NCI-H1436 (cell line): ENCODE measurements around the gene LMCD1.

Experiments used
- DNase-seq: peaks from one replicate; lab custom pipeline; 2025; lab: John Stamatoyannopoulos, UW

The LMCD1 gene

DNA sequence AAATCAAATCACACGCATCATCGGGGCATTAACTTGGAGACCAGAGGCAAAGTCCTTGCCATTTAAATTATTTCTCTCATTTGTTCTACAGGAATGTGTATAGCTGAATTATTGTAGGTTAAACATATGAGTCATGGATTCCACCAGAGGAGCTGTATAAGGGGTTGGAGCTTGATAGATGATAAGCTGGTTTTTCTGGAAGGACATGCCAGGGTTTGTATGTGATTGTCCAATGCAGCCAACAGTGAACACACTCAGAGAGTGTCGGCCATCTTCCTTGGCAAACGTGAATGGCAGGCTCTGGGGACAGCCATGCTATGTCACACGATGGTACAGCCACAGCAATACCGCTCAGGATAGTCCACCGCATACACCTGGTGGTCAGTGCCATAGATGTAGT, 117.9 kb downstream of the LMCD1 start:
- no peak for DNase-seq

DNA sequence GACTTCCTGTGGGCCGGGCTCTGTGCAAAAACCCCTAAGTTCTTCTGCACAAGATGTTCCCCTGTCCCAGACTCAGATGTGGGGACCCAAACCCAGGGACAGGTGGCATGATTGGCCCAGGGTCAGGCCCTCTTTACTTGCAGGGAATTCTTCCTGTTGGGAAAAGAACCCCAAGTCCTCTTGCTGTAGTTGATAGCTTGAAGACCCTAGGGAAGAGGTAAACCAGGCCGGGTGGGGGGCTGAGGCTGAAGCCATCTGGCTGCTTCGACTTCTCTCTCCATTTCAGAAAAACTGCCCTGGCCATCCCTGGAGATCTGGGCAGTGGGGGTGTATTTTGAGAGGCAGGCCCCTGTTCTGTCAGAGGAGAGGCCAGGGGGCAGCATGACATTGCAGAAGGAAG, 119.5 kb downstream of the LMCD1 start:
- no peak for DNase-seq

DNA sequence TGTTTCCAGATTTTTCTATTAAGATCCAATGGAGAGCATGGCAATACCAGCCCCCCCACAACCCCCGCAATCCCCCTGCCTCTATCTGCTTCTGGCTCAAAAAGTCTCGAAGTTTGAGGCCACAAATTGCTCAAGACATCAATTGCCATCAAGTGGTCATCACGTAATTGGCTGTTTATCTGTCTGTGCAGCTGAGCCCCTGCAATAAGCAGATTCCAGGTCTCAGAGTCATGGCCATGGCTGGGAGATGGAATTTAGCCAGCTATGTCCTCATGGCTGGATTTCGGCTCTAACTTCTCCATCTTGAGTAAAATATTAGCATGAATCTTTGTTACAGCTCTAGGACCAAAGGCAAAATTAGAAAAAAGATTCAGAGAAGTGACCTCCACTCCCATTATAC, 120.2 kb downstream of the LMCD1 start:
- no peak for DNase-seq

DNA sequence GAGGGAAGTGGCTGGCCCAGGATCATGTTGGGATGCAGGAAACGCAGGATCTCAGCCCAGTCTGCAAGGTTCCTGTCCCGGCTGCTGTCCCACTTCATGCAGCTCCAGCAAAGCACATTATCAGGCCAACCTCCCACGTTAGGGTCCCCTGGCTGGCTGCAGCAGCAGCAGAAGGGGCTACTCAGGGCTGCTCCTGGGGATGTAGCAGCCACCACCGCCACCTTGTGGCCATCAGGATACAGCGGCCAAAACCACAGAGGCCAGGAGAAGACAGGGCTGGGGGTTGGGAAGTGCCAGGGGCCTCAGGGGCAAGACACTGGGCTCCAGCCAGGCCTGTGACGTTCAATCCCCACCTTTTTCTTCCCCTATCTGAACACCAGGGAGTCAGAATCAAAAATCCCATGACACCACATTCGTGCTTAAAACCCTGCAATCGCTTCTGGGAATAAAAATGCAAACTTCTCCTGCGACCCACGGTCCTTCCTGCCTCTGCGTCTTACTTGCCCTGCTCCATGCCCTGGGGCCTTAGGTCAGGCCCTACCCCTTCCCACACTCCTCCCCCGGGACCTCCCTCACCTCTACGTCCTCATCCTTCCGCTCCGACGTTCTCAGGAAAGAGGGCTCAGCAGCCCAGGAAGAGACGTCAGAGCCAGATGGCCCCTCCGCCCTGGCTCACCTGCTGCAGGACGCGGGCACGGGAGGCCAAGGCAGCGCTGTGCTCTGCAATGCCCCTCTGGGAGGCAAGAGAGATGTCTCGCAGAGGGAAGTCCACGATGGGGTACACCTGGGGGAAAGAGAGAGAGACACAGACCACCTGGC, 121.5 kb downstream of the LMCD1 start:
- peak; percentile 35 for DNase-seq

DNA sequence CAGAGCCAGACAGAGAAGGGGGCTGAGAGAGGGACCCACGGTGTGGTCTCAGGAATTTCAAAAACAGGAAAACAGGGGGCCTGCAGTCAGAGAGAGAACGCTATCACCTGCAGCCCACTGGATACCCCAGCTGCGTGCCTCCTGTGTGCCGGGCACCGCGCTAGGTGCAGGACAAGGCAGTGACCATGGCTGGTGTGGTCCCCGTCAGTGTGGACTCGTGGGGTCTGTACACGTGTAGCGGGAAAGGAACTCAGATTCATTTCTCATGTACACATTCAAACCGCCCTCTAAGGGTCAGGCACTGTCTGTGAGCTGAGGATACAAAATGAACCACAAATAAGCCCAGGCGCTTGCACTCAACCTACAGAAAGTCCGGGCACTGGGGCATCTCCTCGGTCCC, 122.1 kb downstream of the LMCD1 start:
- DNase-seq = no peak
